ENCODE results near the gene CXCR5. TPM values are rescaled to one million over a fixed set of nuclear protein-coding genes. Genes with fewer than 3 reads are reported as not detected.
A peak's percentile ranks its signal among the peaks of the same experiment; 100 is the strongest.

CXCR5 gene
- total RNA-seq, 4 donors from 2014 or later = 0.66 to 7.4 (median 1.1) TPM; not detected in 1

DNA sequence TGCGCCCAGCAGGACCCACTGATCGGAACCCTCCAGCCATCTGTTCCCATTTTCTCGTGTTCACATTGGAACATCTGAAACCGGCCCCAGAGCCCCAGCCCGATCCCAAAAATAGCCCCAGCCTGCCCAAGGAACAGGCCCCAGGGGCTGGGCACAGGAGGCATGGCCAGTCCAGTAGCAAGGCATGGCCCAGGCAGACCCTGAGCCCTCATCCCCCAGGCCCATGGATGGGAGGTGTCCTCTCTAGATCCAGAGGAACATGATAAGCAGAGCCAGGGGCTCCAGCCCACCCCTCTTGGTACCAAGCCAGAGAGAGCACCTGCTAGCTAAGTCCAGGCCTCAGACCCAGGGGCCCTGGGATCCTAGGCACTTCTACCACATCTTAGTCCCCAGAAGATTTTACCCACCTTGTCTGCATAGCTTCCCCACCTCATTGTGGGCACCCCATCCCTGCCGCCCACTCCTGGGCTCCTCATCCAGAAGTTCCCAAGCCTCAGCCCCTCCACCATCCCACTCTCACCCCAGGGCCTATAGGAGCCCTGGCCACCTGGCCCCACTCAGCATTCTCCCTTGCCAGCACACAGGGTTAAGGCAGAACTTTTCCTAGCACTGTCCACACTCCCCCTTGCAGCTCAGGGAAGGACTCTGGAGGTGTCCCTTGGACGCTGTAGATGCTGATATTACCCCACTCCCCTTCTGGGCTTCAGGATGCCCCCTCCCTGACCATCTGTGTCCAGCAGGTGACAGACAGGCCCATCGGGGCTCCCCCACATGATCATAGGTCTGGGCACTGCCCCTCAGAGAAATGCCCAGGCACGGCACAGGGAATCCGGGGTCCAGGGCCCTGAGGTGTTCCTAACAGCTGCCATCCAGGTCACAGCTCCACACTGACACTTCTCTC is 32.5 kb downstream of the CXCR5 start:
- Histone ChIP-seq H3K4me1 (peaks cover 25 to 100% (median 77%) of the 10 kb centered on the region in 4 donors), H3K27me3 (no peaks in the 10 kb centered on the region), H3K4me3 (peak overlapping the region in 1 of 4 donors; percentile 9), H3K9me3 (no peaks in the 10 kb centered on the region), H3K36me3 (no peaks in the 10 kb centered on the region), H3K27ac (peak overlapping the region; percentile 89 to 99 (median 96))
- TF ChIP-seq, protein P1, sequence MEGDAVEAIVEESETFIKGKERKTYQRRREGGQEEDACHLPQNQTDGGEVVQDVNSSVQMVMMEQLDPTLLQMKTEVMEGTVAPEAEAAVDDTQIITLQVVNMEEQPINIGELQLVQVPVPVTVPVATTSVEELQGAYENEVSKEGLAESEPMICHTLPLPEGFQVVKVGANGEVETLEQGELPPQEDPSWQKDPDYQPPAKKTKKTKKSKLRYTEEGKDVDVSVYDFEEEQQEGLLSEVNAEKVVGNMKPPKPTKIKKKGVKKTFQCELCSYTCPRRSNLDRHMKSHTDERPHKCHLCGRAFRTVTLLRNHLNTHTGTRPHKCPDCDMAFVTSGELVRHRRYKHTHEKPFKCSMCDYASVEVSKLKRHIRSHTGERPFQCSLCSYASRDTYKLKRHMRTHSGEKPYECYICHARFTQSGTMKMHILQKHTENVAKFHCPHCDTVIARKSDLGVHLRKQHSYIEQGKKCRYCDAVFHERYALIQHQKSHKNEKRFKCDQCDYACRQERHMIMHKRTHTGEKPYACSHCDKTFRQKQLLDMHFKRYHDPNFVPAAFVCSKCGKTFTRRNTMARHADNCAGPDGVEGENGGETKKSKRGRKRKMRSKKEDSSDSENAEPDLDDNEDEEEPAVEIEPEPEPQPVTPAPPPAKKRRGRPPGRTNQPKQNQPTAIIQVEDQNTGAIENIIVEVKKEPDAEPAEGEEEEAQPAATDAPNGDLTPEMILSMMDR (IDR thresholded peaks at IDR 0.05) = no peak
- TF ChIP-seq POLR2A (IDR thresholded peaks at IDR 0.05) = no peak
- DNase-seq = no peak

DNA sequence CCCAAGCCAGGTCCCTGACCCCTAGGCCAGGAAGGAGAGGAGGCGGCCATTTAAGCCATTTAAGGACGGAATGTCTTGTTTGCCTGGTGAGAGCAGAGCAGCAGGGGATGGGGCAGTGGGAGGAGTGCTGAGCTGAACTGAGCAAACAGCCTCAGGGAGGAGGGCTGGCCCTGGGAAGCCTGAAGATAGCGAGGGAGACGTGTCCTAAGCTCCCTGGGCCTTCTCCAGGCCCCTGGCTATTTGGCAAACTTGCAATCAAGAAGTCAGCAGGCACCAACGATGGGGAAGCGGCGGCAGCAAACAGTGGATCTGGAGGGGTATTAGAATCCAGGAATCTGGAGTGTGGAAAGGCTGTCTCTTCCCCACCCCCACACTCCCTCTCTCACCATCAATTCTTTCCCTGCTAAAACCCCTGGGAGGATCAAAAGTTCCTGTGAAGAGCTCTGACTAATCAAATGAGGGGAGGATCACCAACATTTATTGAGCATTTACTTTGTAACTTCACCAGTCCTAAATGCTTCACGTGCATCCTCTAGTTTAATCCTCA is 33.2 kb downstream of the CXCR5 start:
- Histone ChIP-seq H3K4me3 (peak overlapping the region in 1 of 4 donors; percentile 9), H3K4me1 (peaks cover 25 to 100% (median 77%) of the 10 kb centered on the region in 4 donors)
- peak in 1 of 3 donors; percentile 52 for DNase-seq

DNA sequence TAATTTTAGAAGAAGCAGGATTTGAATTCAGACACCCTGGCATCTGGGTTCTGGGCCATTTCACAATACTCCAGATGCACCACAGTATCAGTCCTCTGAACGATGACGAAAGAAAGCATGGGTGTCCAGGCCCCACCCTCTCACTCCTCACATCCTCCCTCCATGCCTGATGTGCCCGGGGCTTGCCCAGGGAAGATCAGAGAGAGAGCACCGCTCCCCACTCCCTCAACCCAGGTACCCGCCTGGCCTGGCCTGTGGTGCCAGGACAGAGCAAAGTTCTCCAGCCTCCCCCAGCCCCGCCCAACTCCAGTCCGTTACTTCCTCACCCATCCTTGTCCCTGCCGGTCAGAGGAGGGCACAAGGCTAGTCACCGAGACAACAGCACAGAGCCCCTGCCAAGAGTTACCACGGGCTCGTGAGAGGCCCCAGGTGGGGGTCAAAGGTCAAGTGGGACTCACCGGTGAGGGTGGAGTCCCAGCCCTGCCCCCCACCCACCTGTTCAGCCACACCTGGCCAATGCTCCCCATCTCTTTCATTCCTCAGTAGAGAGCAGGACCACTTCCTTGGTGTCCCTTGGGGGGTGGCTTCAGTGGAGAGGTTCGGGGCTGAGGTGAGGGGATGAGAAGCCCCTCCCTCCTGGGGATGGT is 33.9 kb downstream of the CXCR5 start:
- Histone ChIP-seq H3K27ac (peak overlapping the region; percentile 89 to 99 (median 96)), H3K36me3 (no peaks in the 10 kb centered on the region), H3K4me1 (peaks cover 23 to 100% (median 77%) of the 10 kb centered on the region in 4 donors), H3K4me3 (peak overlapping the region; percentile 9 to 52 (median 31)), H3K9me3 (no peaks in the 10 kb centered on the region), H3K27me3 (no peaks in the 10 kb centered on the region)
- peak in 1 of 2 donors; percentile 36 for TF ChIP-seq POLR2A (IDR thresholded peaks at IDR 0.05)
- TF ChIP-seq, protein P1 (IDR thresholded peaks at IDR 0.05) = peak in 2 of 6 experiments; percentile 10 to 26
- DNase-seq = peak in 2 of 3 donors; percentile 87 to 89

More for the DNA sequence above, 33.2 kb downstream of the CXCR5 start:
- no peak for TF ChIP-seq POLR2A (IDR thresholded peaks at IDR 0.05)
- TF ChIP-seq, protein P1 (IDR thresholded peaks at IDR 0.05) = no peak
- H3K9me3 ChIP-seq = no peaks in the 10 kb centered on the region
- H3K36me3 ChIP-seq = no peaks in the 10 kb centered on the region
- peak overlapping the region; percentile 89 to 99 (median 96) for H3K27ac ChIP-seq
- H3K27me3 ChIP-seq = no peaks in the 10 kb centered on the region

DNA sequence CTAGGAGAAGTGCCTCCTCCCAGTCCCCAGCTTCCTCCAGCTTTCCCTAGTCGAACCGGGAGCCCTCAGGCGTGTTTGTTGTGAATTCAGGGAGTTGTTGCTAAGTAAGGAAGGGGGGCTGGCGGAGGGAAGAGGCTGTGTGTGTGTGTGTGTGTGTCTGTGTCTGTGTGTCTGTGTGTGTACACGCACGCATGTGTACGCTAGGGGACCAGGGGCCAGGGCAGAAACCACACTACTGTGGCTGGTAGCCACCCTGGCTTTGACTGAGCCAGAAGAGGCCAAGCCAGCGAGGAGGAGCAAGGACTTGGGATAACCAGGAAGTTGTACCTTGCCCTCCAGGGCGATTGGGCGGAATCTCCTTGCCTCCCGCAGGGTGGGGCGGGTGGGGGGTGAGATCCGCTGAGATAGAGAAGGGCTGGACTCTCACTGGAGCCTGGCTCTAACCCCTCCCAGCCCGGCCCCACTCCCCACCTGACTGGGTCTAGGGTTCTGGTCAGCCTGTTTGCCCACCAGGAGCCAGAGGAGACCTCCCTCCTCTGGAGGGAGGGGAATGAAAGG is 34.5 kb downstream of the CXCR5 start:
- H3K4me1 ChIP-seq = peaks cover 21 to 100% (median 75%) of the 10 kb centered on the region in 4 donors
- no peaks in the 10 kb centered on the region for H3K36me3 ChIP-seq
- DNase-seq = peak; percentile 35 to 94 (median 94)
- H3K9me3 ChIP-seq = no peaks in the 10 kb centered on the region
- H3K4me3 ChIP-seq = peak overlapping the region; percentile 9 to 52 (median 31)
- H3K27ac ChIP-seq = peak overlapping the region; percentile 89 to 99 (median 96)
- TF ChIP-seq POLR2A (IDR thresholded peaks at IDR 0.05) = peak; percentile 78 to 84
- TF ChIP-seq, protein P1 (IDR thresholded peaks at IDR 0.05) = peak in 3 of 6 experiments; percentile 15 to 20 (median 20)
- no peaks in the 10 kb centered on the region for H3K27me3 ChIP-seq

DNA sequence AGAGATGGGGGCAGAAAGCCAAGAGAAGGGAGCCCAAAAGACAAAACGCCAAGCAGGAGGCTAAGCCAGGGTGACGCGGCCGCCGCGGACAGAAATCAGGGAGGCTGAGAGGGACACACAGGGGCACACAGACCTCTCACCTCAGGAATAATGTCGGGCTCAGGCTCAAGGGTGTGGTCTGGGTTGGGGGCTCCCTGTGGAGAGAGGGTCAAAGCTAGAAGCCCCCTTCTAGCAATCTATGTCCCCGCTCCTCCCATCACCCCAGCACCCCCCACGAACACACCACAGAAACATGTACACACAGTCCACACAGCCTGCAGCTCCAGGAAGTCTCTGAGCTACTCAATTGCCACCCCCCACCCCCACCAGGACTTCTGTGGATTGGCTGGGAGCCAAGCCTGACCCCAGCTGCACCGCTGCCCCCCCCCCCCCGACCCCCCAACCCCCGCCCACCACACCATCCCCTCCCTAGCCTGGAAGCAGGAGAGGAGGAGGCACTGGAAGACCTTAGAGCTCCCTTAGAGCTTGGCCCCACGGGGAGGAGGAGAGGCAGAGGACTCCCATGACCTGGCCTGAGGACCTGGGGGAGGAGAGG is 35.1 kb downstream of the CXCR5 start:
- H3K27me3 ChIP-seq = no peaks in the 10 kb centered on the region
- no peaks in the 10 kb centered on the region for H3K36me3 ChIP-seq
- peaks cover 18 to 100% (median 71%) of the 10 kb centered on the region in 4 donors for H3K4me1 ChIP-seq
- TF ChIP-seq, protein P1 (IDR thresholded peaks at IDR 0.05) = no peak
- TF ChIP-seq POLR2A (IDR thresholded peaks at IDR 0.05) = no peak
- H3K4me3 ChIP-seq = peak overlapping the region in 3 of 4 donors; percentile 20 to 52 (median 42)
- peak overlapping the region; percentile 89 to 99 (median 96) for H3K27ac ChIP-seq
- H3K9me3 ChIP-seq = no peaks in the 10 kb centered on the region
- peak in 2 of 3 donors; percentile 55 to 56 for DNase-seq

Measured in Peyer's patch (tissue), 4 donors.